ENCODE measurements around the gene POLE2. TPM values are rescaled to one million over a fixed set of nuclear protein-coding genes. Genes with fewer than 3 reads are reported as not detected.

POLE2 gene
- total and polyA plus RNA-seq, 2 of the 13 experiments (the other 11 are each of a cell fraction or from before 2014, with no cell fraction given), result 16.6 to 37.0 TPM

GRCh38 chr14:49633640-49634546 lies 54.1 kb downstream of the POLE2 start (continued):
- TF ChIP-seq, protein P1, sequence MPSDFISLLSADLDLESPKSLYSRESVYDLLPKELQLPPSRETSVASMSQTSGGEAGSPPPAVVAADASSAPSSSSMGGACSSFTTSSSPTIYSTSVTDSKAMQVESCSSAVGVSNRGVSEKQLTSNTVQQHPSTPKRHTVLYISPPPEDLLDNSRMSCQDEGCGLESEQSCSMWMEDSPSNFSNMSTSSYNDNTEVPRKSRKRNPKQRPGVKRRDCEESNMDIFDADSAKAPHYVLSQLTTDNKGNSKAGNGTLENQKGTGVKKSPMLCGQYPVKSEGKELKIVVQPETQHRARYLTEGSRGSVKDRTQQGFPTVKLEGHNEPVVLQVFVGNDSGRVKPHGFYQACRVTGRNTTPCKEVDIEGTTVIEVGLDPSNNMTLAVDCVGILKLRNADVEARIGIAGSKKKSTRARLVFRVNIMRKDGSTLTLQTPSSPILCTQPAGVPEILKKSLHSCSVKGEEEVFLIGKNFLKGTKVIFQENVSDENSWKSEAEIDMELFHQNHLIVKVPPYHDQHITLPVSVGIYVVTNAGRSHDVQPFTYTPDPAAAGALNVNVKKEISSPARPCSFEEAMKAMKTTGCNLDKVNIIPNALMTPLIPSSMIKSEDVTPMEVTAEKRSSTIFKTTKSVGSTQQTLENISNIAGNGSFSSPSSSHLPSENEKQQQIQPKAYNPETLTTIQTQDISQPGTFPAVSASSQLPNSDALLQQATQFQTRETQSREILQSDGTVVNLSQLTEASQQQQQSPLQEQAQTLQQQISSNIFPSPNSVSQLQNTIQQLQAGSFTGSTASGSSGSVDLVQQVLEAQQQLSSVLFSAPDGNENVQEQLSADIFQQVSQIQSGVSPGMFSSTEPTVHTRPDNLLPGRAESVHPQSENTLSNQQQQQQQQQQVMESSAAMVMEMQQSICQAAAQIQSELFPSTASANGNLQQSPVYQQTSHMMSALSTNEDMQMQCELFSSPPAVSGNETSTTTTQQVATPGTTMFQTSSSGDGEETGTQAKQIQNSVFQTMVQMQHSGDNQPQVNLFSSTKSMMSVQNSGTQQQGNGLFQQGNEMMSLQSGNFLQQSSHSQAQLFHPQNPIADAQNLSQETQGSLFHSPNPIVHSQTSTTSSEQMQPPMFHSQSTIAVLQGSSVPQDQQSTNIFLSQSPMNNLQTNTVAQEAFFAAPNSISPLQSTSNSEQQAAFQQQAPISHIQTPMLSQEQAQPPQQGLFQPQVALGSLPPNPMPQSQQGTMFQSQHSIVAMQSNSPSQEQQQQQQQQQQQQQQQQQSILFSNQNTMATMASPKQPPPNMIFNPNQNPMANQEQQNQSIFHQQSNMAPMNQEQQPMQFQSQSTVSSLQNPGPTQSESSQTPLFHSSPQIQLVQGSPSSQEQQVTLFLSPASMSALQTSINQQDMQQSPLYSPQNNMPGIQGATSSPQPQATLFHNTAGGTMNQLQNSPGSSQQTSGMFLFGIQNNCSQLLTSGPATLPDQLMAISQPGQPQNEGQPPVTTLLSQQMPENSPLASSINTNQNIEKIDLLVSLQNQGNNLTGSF (CRISPR knock-in tag; IDR thresholded peaks at IDR 0.05), result no peak
- TF ChIP-seq KAT2B (IDR thresholded peaks at IDR 0.05; ENCODE audit: borderline replicate concordance, low read depth, low read length) (no peak), RELA (CRISPR knock-in tag; IDR thresholded peaks at IDR 0.05) (no peak), ZNF44 (CRISPR knock-in tag; IDR thresholded peaks at IDR 0.05) (no peak; the same call in 1 of the 2 replicates), ZNF879 (CRISPR knock-in tag; IDR thresholded peaks at IDR 0.05) (no peak; the same call in 1 of the 2 replicates), SAP130 (CRISPR knock-in tag; IDR thresholded peaks at IDR 0.05; ENCODE audit: low read depth) (peak; percentile 83), HDAC1 (CRISPR knock-in tag; IDR thresholded peaks at IDR 0.05) (peak; percentile 81), MEF2D (CRISPR knock-in tag; IDR thresholded peaks at IDR 0.05) (0 out of 2 replicates have a peak, but pooled peaks have one; percentile 37), ZNF687 (CRISPR knock-in tag; IDR thresholded peaks at IDR 0.05) (peak; percentile 87; the same call in 1 of the 2 replicates), MTF2 (CRISPR knock-in tag; IDR thresholded peaks at IDR 0.05; ENCODE audit: borderline replicate concordance) (no peak), ZNF230 (CRISPR knock-in tag; IDR thresholded peaks at IDR 0.05) (peak; percentile 73; the same call in 1 of the 2 replicates), STAT5B (CRISPR knock-in tag; IDR thresholded peaks at IDR 0.05) (no peak), HHEX (CRISPR knock-in tag; IDR thresholded peaks at IDR 0.05) (peak; percentile 21; the same call in 1 of the 2 replicates), BRD4 (CRISPR knock-in tag; IDR thresholded peaks at IDR 0.05) (no peak; the same call in 1 of the 2 replicates), ZNF329 (CRISPR knock-in tag; IDR thresholded peaks at IDR 0.05; ENCODE audit: low read depth) (peak; percentile 30; the same call in 1 of the 2 replicates), ZNF30 (CRISPR knock-in tag; IDR thresholded peaks at IDR 0.05) (no peak)
- TF ChIP-seq, protein P2, sequence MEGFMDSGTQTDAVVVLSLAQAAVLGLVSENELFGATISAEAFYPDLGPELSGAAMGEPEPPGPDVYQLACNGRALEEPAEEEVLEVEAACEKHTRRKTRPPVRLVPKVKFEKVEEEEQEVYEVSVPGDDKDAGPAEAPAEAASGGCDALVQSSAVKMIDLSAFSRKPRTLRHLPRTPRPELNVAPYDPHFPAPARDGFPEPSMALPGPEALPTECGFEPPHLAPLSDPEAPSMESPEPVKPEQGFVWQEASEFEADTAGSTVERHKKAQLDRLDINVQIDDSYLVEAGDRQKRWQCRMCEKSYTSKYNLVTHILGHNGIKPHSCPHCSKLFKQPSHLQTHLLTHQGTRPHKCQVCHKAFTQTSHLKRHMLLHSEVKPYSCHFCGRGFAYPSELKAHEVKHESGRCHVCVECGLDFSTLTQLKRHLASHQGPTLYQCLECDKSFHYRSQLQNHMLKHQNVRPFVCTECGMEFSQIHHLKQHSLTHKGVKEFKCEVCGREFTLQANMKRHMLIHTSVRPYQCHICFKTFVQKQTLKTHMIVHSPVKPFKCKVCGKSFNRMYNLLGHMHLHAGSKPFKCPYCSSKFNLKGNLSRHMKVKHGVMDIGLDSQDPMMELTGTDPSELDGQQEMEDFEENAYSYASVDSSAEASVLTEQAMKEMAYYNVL (CRISPR knock-in tag; IDR thresholded peaks at IDR 0.05; ENCODE audit: borderline replicate concordance), result peak; percentile 88
